ENCODE measurements around the gene CHD2.

Gene CHD2

DNA sequence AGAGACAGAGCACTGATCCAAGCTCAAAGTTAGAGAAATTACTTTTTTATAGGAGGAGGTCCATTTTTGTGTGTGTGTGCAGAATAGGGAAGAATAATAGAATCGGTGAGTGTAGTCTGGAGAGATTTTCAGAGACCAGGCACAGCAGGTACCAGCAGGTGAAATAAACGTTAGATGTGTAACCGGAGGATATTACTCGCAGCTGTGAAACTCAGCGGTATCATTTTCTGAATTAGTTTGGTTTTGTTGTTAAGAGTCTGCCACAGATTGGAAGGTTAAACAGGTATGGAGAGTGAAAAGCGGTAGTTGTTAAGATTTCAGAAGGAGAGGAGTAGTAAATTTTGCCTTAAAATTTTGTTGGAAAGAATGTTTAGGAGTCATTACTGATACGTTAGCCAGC, 119.0 kb downstream of the CHD2 start:
- TF ChIP-seq, protein P1, sequence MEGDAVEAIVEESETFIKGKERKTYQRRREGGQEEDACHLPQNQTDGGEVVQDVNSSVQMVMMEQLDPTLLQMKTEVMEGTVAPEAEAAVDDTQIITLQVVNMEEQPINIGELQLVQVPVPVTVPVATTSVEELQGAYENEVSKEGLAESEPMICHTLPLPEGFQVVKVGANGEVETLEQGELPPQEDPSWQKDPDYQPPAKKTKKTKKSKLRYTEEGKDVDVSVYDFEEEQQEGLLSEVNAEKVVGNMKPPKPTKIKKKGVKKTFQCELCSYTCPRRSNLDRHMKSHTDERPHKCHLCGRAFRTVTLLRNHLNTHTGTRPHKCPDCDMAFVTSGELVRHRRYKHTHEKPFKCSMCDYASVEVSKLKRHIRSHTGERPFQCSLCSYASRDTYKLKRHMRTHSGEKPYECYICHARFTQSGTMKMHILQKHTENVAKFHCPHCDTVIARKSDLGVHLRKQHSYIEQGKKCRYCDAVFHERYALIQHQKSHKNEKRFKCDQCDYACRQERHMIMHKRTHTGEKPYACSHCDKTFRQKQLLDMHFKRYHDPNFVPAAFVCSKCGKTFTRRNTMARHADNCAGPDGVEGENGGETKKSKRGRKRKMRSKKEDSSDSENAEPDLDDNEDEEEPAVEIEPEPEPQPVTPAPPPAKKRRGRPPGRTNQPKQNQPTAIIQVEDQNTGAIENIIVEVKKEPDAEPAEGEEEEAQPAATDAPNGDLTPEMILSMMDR (IDR thresholded peaks at IDR 0.05; ENCODE audit: borderline replicate concordance, insufficient read depth, low read depth, low read length): no peak
- no peak overlapping the region for H3K4me3 ChIP-seq (ENCODE audit: low read depth, low read length)

- no peak overlapping the region for H3K4me3 ChIP-seq (ENCODE audit: low read depth, low read length)
- TF ChIP-seq, protein P1 (IDR thresholded peaks at IDR 0.05; ENCODE audit: borderline replicate concordance, insufficient read depth, low read depth, low read length): no peak
Measured at GRCh38 chr15:93019971-93020370, 119.8 kb downstream of the CHD2 start.

- no peak overlapping the region for H3K4me3 ChIP-seq (ENCODE audit: low read depth, low read length)
- TF ChIP-seq, protein P1 (IDR thresholded peaks at IDR 0.05; ENCODE audit: borderline replicate concordance, insufficient read depth, low read depth, low read length): no peak
Measured at GRCh38 chr15:93020976-93021772, 121.0 kb downstream of the CHD2 start.

GRCh38 chr15:93024293-93024692, 124.2 kb downstream of the CHD2 start:
- TF ChIP-seq, protein P1 (IDR thresholded peaks at IDR 0.05; ENCODE audit: borderline replicate concordance, insufficient read depth, low read depth, low read length): no peak
- no peak overlapping the region for H3K4me3 ChIP-seq (ENCODE audit: low read depth, low read length)

GRCh38 chr15:93024716-93025624, 124.8 kb downstream of the CHD2 start:
- TF ChIP-seq, protein P1 (IDR thresholded peaks at IDR 0.05; ENCODE audit: borderline replicate concordance, insufficient read depth, low read depth, low read length): no peak
- no peak overlapping the region for H3K4me3 ChIP-seq (ENCODE audit: low read depth, low read length)

DNA sequence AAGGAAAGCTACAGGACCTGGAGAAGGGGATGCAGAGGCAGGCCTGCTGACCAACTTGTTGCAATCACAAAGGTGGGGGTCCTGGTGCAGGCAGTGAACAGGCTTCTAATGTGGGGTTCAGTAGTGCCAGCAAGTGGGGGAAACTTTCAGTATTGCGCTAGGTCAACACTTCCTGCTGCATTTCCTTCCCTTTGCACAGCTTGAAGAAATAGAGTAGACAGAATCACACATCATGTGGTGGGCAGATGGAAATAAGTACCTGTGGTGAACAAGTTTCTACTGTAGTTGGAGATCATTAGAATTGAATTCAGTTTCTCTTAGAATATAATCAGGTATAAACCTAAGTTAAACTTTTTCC, 125.5 kb downstream of the CHD2 start:
- H3K4me3 ChIP-seq (ENCODE audit: low read depth, low read length): no peak overlapping the region
- TF ChIP-seq, protein P1 (IDR thresholded peaks at IDR 0.05; ENCODE audit: borderline replicate concordance, insufficient read depth, low read depth, low read length): no peak
